Measurements from ENCODE around the gene ASTN2. TPM values are rescaled to one million over a fixed set of nuclear protein-coding genes. Genes with fewer than 3 reads are reported as not detected.

ASTN2 gene
- total and polyA plus RNA-seq, 7 experiments from 2014 or later: 2.2 to 5.3 (median 4.0) TPM

- no peaks in the 10 kb centered on the region for H3K27me3 ChIP-seq (ENCODE audit: control insufficient read depth in 2 of 2, insufficient read depth in 2 of 2, low read length in 2 of 2)
- H3K4me3 ChIP-seq (ENCODE audit: low read length): no peak overlapping the region
- peaks cover 16 to 20% of the 10 kb centered on the region in 2 donors for H3K4me1 ChIP-seq (ENCODE audit: control insufficient read depth in 2 of 2, insufficient read depth in 2 of 2, low read length in 2 of 2)
- Mint-ChIP-seq H3K4me3 (peak overlapping the region in 2 of 10 donors; percentile 23 to 51), H3K27ac (peak overlapping the region in 1 of 9 donors; percentile 88), H3K27me3 (no peaks in the 10 kb centered on the region), H3K9me3 (peaks cover 0 to 10% (median 0%) of the 10 kb centered on the region in 11 donors), H3K4me1 (peaks cover 26 to 55% (median 48%) of the 10 kb centered on the region in 7 donors), H3K36me3 (peaks cover 0 to 3% (median 0%) of the 10 kb centered on the region in 5 donors)
- ChIA-PET POLR2A (no interaction called here), CTCF (no interaction called here)
- DNase-seq (no peak), ATAC-seq (no peak)
- H3K36me3 ChIP-seq (ENCODE audit: control insufficient read depth in 2 of 3, insufficient read depth in 3 of 3, low read length in 3 of 3): no peaks in the 10 kb centered on the region
- intact Hi-C loops (cut with micrococcal nuclease): no loop called here
- H3K27ac ChIP-seq (ENCODE audit: low read depth, low read length): no peak overlapping the region
- no peaks in the 10 kb centered on the region for H3K9me3 ChIP-seq (ENCODE audit: control insufficient read depth in 2 of 3, low read length in 3 of 3)
These were observed 729.7 kb downstream of the ASTN2 start for GRCh38 chr9:116685166-116685565.

GRCh38 chr9:116683535-116683934 is 731.3 kb downstream of the ASTN2 start:
- Mint-ChIP-seq H3K27me3 (peaks cover 0 to 4% (median 0%) of the 10 kb centered on the region in 5 donors), H3K27ac (no peak overlapping the region), H3K36me3 (peaks cover 0 to 3% (median 0%) of the 10 kb centered on the region in 5 donors), H3K4me1 (peaks cover 16 to 39% (median 32%) of the 10 kb centered on the region in 7 donors), H3K9me3 (peaks cover 0 to 10% (median 1%) of the 10 kb centered on the region in 11 donors), H3K4me3 (no peak overlapping the region)
- intact Hi-C loops (cut with micrococcal nuclease): no loop called here
- ChIA-PET POLR2A (interaction anchor here (0.8 kb wide), 1 partner anchor 8 kb away, joined by 4 read pairs; no protein-coding TSS in a partner anchor), CTCF (no interaction called here)
- no peak for ATAC-seq
- Histone ChIP-seq H3K4me1 (ENCODE audit: control insufficient read depth in 2 of 2, insufficient read depth in 2 of 2, low read length in 2 of 2) (peaks cover 15 to 16% of the 10 kb centered on the region in 2 donors), H3K36me3 (ENCODE audit: control insufficient read depth in 2 of 3, insufficient read depth in 3 of 3, low read length in 3 of 3) (no peaks in the 10 kb centered on the region), H3K27ac (ENCODE audit: low read depth, low read length) (no peak overlapping the region), H3K27me3 (ENCODE audit: control insufficient read depth in 2 of 2, insufficient read depth in 2 of 2, low read length in 2 of 2) (no peaks in the 10 kb centered on the region), H3K9me3 (ENCODE audit: control insufficient read depth in 2 of 3, low read length in 3 of 3) (no peaks in the 10 kb centered on the region), H3K4me3 (ENCODE audit: low read length) (no peak overlapping the region)
- DNase-seq: no peak

- H3K4me3 ChIP-seq (ENCODE audit: low read length): no peak overlapping the region
- no peak for DNase-seq
- no peaks in the 10 kb centered on the region for H3K27me3 ChIP-seq (ENCODE audit: control insufficient read depth in 2 of 2, insufficient read depth in 2 of 2, low read length in 2 of 2)
- Mint-ChIP-seq H3K4me1 (no peaks in the 10 kb centered on the region), H3K27ac (no peak overlapping the region), H3K4me3 (no peak overlapping the region), H3K36me3 (peaks cover 2 to 40% (median 28%) of the 10 kb centered on the region in 5 donors), H3K9me3 (peaks cover 0 to 37% (median 6%) of the 10 kb centered on the region in 11 donors), H3K27me3 (no peaks in the 10 kb centered on the region)
- intact Hi-C loops (cut with micrococcal nuclease): no loop called here
- H3K4me1 ChIP-seq (ENCODE audit: control insufficient read depth in 2 of 2, insufficient read depth in 2 of 2, low read length in 2 of 2): no peaks in the 10 kb centered on the region
- H3K27ac ChIP-seq (ENCODE audit: low read depth, low read length): no peak overlapping the region
- no peak for ATAC-seq
- POLR2A ChIA-PET: no interaction called here
- H3K9me3 ChIP-seq (ENCODE audit: control insufficient read depth in 2 of 3, low read length in 3 of 3): peaks cover 0 to 8% (median 0%) of the 10 kb centered on the region in 3 experiments
- CTCF ChIA-PET: no interaction called here
- H3K36me3 ChIP-seq (ENCODE audit: control insufficient read depth in 2 of 3, insufficient read depth in 3 of 3, low read length in 3 of 3): no peaks in the 10 kb centered on the region
These were observed 740.5 kb downstream of the ASTN2 start for GRCh38 chr9:116674210-116674980.

- Histone ChIP-seq H3K27ac (ENCODE audit: low read depth, low read length) (no peak overlapping the region), H3K4me3 (ENCODE audit: low read length) (no peak overlapping the region), H3K9me3 (ENCODE audit: control insufficient read depth in 2 of 3, low read length in 3 of 3) (peaks cover 0 to 8% (median 0%) of the 10 kb centered on the region in 3 experiments), H3K27me3 (ENCODE audit: control insufficient read depth in 2 of 2, insufficient read depth in 2 of 2, low read length in 2 of 2) (no peaks in the 10 kb centered on the region), H3K36me3 (ENCODE audit: control insufficient read depth in 2 of 3, insufficient read depth in 3 of 3, low read length in 3 of 3) (no peaks in the 10 kb centered on the region), H3K4me1 (ENCODE audit: control insufficient read depth in 2 of 2, insufficient read depth in 2 of 2, low read length in 2 of 2) (no peaks in the 10 kb centered on the region)
- ATAC-seq (no peak), DNase-seq (no peak)
- ChIA-PET POLR2A (no interaction called here), CTCF (interaction anchor here (0.7 kb wide), 1 partner anchor 60 kb away, joined by 3 read pairs; no protein-coding TSS in a partner anchor)
- H3K4me3 Mint-ChIP-seq: no peak overlapping the region
- H3K4me1 Mint-ChIP-seq: no peaks in the 10 kb centered on the region
- intact Hi-C loops (cut with micrococcal nuclease): no loop called here
- peaks cover 2 to 43% (median 28%) of the 10 kb centered on the region in 5 donors for H3K36me3 Mint-ChIP-seq
- peaks cover 0 to 37% (median 6%) of the 10 kb centered on the region in 11 donors for H3K9me3 Mint-ChIP-seq
- no peak overlapping the region for H3K27ac Mint-ChIP-seq
- H3K27me3 Mint-ChIP-seq: no peaks in the 10 kb centered on the region
These were observed 741.5 kb downstream of the ASTN2 start for GRCh38 chr9:116673375-116673774.

- no peak overlapping the region for H3K4me3 Mint-ChIP-seq
- ChIA-PET CTCF (no interaction called here), POLR2A (no interaction called here)
- H3K27me3 Mint-ChIP-seq: no peaks in the 10 kb centered on the region
- no peak overlapping the region for H3K4me3 ChIP-seq (ENCODE audit: low read length)
- H3K9me3 Mint-ChIP-seq: peaks cover 0 to 37% (median 6%) of the 10 kb centered on the region in 11 donors
- no peaks in the 10 kb centered on the region for H3K36me3 ChIP-seq (ENCODE audit: control insufficient read depth in 2 of 3, insufficient read depth in 3 of 3, low read length in 3 of 3)
- H3K4me1 Mint-ChIP-seq: no peaks in the 10 kb centered on the region
- no peak for DNase-seq
- intact Hi-C loops (cut with micrococcal nuclease): no loop called here
- no peak overlapping the region for H3K27ac ChIP-seq (ENCODE audit: low read depth, low read length)
- H3K27ac Mint-ChIP-seq: no peak overlapping the region
- H3K9me3 ChIP-seq (ENCODE audit: control insufficient read depth in 2 of 3, low read length in 3 of 3): peaks cover 0 to 8% (median 0%) of the 10 kb centered on the region in 3 experiments
- H3K36me3 Mint-ChIP-seq: peaks cover 2 to 39% (median 28%) of the 10 kb centered on the region in 5 donors
- ATAC-seq: no peak
- no peaks in the 10 kb centered on the region for H3K27me3 ChIP-seq (ENCODE audit: control insufficient read depth in 2 of 2, insufficient read depth in 2 of 2, low read length in 2 of 2)
- no peaks in the 10 kb centered on the region for H3K4me1 ChIP-seq (ENCODE audit: control insufficient read depth in 2 of 2, insufficient read depth in 2 of 2, low read length in 2 of 2)
These were observed 743.3 kb downstream of the ASTN2 start for GRCh38 chr9:116671605-116672004.

- H3K36me3 ChIP-seq (ENCODE audit: control insufficient read depth in 2 of 3, insufficient read depth in 3 of 3, low read length in 3 of 3): no peaks in the 10 kb centered on the region
These were observed 745.7 kb downstream of the ASTN2 start for GRCh38 chr9:116668970-116669695.

More at GRCh38 chr9:116668970-116669695, 745.7 kb downstream of the ASTN2 start:
- intact Hi-C loops (cut with micrococcal nuclease): loop anchor here in 1 of 2 donors (10.0 kb wide), 1 partner anchor 1654 kb away; no protein-coding TSS in a partner anchor
- no peak overlapping the region for H3K4me3 Mint-ChIP-seq
- CTCF ChIA-PET: no interaction called here
- no peak overlapping the region for H3K27ac Mint-ChIP-seq
- Histone ChIP-seq H3K27me3 (ENCODE audit: control insufficient read depth in 2 of 2, insufficient read depth in 2 of 2, low read length in 2 of 2) (no peaks in the 10 kb centered on the region), H3K9me3 (ENCODE audit: control insufficient read depth in 2 of 3, low read length in 3 of 3) (peaks cover 0 to 8% (median 0%) of the 10 kb centered on the region in 3 experiments), H3K4me3 (ENCODE audit: low read length) (no peak overlapping the region), H3K4me1 (ENCODE audit: control insufficient read depth in 2 of 2, insufficient read depth in 2 of 2, low read length in 2 of 2) (no peaks in the 10 kb centered on the region), H3K27ac (ENCODE audit: low read depth, low read length) (no peak overlapping the region)
- POLR2A ChIA-PET: no interaction called here
- peaks cover 0 to 23% (median 16%) of the 10 kb centered on the region in 5 donors for H3K36me3 Mint-ChIP-seq
- no peaks in the 10 kb centered on the region for H3K27me3 Mint-ChIP-seq
- no peaks in the 10 kb centered on the region for H3K4me1 Mint-ChIP-seq
- peaks cover 0 to 24% (median 5%) of the 10 kb centered on the region in 11 donors for H3K9me3 Mint-ChIP-seq
- DNase-seq (no peak), ATAC-seq (no peak)
